Naive thymus-derived CD4-positive, alpha-beta T cell (primary cell): ENCODE data around the gene CLNK. TPM values are rescaled to one million over a fixed set of nuclear protein-coding genes. Genes with fewer than 3 reads are reported as not detected.

ENCODE experiments used
- ATAC-seq: fragments of 150-1000 bp; cut with Tn5 transposase; 2 replicates; pipeline ENCODE4 v1.10.0; 2021; ENCODE audit warnings: mild to moderate bottlenecking, moderate library complexity
- CTCF ChIA-PET: fragments of 350-600 bp; sonication (Branson Sonifier 250); formaldehyde crosslinking; loops from one replicate; lab custom pipeline; 2021; ENCODE audit warnings: antibody characterized with exemption; lab: Charles Lee
- POLR2A ChIA-PET: fragments of 350-600 bp; sonication (Branson Sonifier 250); formaldehyde crosslinking; loops from one replicate; lab custom pipeline; 2021; ENCODE audit warnings: antibody characterized with exemption, inconsistent platforms; lab: Charles Lee
- DNase-seq, 9 donors: peaks; one replicate each; pipeline versions ENCODE4 v3.0.0 to v3.0.0-alpha.2; 2020 to 2022; ENCODE audit warnings: mixed read lengths in 1 of 9
- H3K27ac ChIP-seq: one replicate; pipeline ENCODE4 v1.7.0; 2013; ENCODE audit warnings: mild to moderate bottlenecking, low read depth, low read length, moderate library complexity
- H3K27me3 ChIP-seq, 2 donors: one replicate each; pipeline ENCODE4 v1.7.0; 2013; ENCODE audit warnings: low read length in 2 of 2, mild to moderate bottlenecking in 2 of 2, moderate library complexity in 2 of 2; ENCODE audit not compliant: control insufficient read depth in 2 of 2, insufficient read depth in 2 of 2
- H3K36me3 ChIP-seq, 3 experiments: 1 replicate in 2 of 3; 2 replicates in 1 of 3; pipeline ENCODE4 v1.7.0; 2013; ENCODE audit warnings: low read length in 3 of 3, mild to moderate bottlenecking in 3 of 3, moderate library complexity in 1 of 3; ENCODE audit not compliant: insufficient read depth in 3 of 3, control insufficient read depth in 2 of 3
- H3K4me1 ChIP-seq, 2 donors: one replicate each; pipeline ENCODE4 v1.7.0; 2013; ENCODE audit warnings: low read length in 2 of 2, mild to moderate bottlenecking in 2 of 2, moderate library complexity in 1 of 2; ENCODE audit not compliant: control insufficient read depth in 2 of 2, insufficient read depth in 2 of 2
- H3K4me3 ChIP-seq: 2 replicates; pipeline ENCODE4 v1.7.0; 2013; ENCODE audit warnings: mild to moderate bottlenecking, low read length
- H3K9me3 ChIP-seq, 3 experiments: 1 replicate in 2 of 3; 2 replicates in 1 of 3; pipeline ENCODE4 v1.7.0; 2013; ENCODE audit warnings: low read length in 3 of 3; ENCODE audit not compliant: control insufficient read depth in 2 of 3
- H3K27ac Mint-ChIP-seq, 9 donors: one replicate each; pipeline ENCODE4 v1.8.0; 2020 to 2022; ENCODE audit warnings: mixed read lengths in 9 of 9, mild to moderate bottlenecking in 8 of 9, moderate library complexity in 5 of 9, inconsistent platforms in 2 of 9
- H3K27me3 Mint-ChIP-seq, 5 donors: one replicate each; pipeline ENCODE4 v1.8.0; 2021 to 2022; ENCODE audit warnings: mixed read lengths in 5 of 5, mild to moderate bottlenecking in 1 of 5
- H3K36me3 Mint-ChIP-seq, 5 donors: one replicate each; pipeline ENCODE4 v1.8.0; 2020 to 2022; ENCODE audit warnings: mixed read lengths in 5 of 5, mild to moderate bottlenecking in 3 of 5, inconsistent platforms in 1 of 5
- H3K4me1 Mint-ChIP-seq, 7 donors: one replicate each; pipeline ENCODE4 v1.8.0; 2020 to 2022; ENCODE audit warnings: mixed read lengths in 7 of 7, mild to moderate bottlenecking in 3 of 7, inconsistent platforms in 1 of 7
- H3K4me3 Mint-ChIP-seq, 10 donors: one replicate each; pipeline ENCODE4 v1.8.0; 2020 to 2022; ENCODE audit warnings: mild to moderate bottlenecking in 10 of 10, mixed read lengths in 10 of 10, moderate library complexity in 6 of 10, inconsistent platforms in 2 of 10
- H3K9me3 Mint-ChIP-seq, 11 donors: one replicate each; pipeline ENCODE4 v1.8.0; 2020 to 2022; ENCODE audit warnings: mixed read lengths in 11 of 11, mild to moderate bottlenecking in 4 of 11, inconsistent platforms in 1 of 11, moderate library complexity in 1 of 11
- intact Hi-C, 2 donors: fragments of 100-400 bp; cut with micrococcal nuclease; formaldehyde crosslinking; loops; one replicate each; pipeline ENCODE4 v1.15.1; 2023
- polyA plus RNA-seq, 2 donors: library from polyadenylated mRNA; unstranded; fragments of 300-500 nt; fragmentation: Illumina TruSeq; gene quantifications; one replicate each; pipeline ENCODE4 v1.2.3, GENCODE V29; 2021
- total RNA-seq, 6 experiments: library from RNA in 5 of 6; stranded (reverse) in 5 of 6; gene quantifications; 1 replicate in 5 of 6; 2 replicates in 1 of 6; pipeline ENCODE4 v1.2.3 and lab custom pipeline; 2021 to 2026

Gene CLNK
- total and polyA plus RNA-seq, 7 experiments from 2014 or later: 0.13 to 0.66 (median 0.22) TPM; not detected in 4

DNA sequence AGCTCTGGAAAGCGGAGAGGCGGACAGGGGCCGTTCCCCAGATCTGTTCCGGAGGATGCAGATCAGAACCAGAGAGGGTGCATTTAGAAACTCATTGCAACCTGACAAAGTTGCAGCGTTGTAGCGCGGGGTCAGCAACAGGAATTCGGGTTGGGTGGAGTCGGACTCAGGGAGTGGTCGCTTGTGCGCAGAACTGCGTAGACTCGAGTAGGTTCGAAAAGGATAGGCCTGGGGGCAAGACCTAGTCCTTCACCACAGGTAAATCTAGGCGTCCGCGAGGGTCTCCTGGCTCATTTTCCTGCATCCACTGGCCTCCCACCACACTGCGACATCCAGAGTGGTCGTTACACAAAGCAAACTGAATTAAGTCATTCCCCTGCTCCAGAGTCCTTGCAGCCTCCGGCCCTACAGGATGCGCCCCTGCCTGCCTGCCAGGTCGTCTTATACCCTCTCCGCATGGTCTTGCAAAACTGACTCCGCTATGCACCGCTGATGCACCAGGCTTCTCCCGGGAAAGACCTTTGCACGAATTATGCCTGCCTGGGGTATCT lies 222.6 kb downstream of the CLNK start:
- peak overlapping the region; percentile 61 for H3K4me3 ChIP-seq
- ATAC-seq (no peak), DNase-seq (no peak)
- H3K27me3 Mint-ChIP-seq: peaks cover 21 to 44% (median 37%) of the 10 kb centered on the region in 5 donors
- H3K27ac ChIP-seq: no peak overlapping the region
- no peaks in the 10 kb centered on the region for H3K36me3 ChIP-seq
- intact Hi-C loops: loop anchor here (1.0 to 10.0 kb wide), 7 partner anchors 40 to 443 kb away; partner anchors contain the start of gene WDR1 (in 1 of the 2)
- CTCF ChIA-PET: interaction anchor here (1.0 to 2.4 kb wide), 8 partner anchors 9 to 344 kb away, joined by 3 to 9 read pairs (median 4); no protein-coding TSS in a partner anchor
- peaks cover 4% of the 10 kb centered on the region in 2 donors for H3K4me1 ChIP-seq
- H3K27me3 ChIP-seq: no peaks in the 10 kb centered on the region
- H3K4me1 Mint-ChIP-seq: peaks cover 13 to 34% (median 27%) of the 10 kb centered on the region in 7 donors
- H3K36me3 Mint-ChIP-seq: peaks cover 0 to 8% (median 5%) of the 10 kb centered on the region in 5 donors
- POLR2A ChIA-PET: interaction anchor here (0.9 to 3.4 kb wide), 2 partner anchors 306 to 344 kb away, joined by 3 to 15 read pairs; partner anchors contain the start of gene WDR1
- H3K9me3 ChIP-seq: peaks cover 0 to 6% (median 0%) of the 10 kb centered on the region in 3 experiments
- peak overlapping the region in 2 of 9 donors; percentile 36 to 85 for H3K27ac Mint-ChIP-seq
- peaks cover 0 to 12% (median 5%) of the 10 kb centered on the region in 11 donors for H3K9me3 Mint-ChIP-seq
- peak overlapping the region; percentile 77 to 92 (median 86) for H3K4me3 Mint-ChIP-seq

DNA sequence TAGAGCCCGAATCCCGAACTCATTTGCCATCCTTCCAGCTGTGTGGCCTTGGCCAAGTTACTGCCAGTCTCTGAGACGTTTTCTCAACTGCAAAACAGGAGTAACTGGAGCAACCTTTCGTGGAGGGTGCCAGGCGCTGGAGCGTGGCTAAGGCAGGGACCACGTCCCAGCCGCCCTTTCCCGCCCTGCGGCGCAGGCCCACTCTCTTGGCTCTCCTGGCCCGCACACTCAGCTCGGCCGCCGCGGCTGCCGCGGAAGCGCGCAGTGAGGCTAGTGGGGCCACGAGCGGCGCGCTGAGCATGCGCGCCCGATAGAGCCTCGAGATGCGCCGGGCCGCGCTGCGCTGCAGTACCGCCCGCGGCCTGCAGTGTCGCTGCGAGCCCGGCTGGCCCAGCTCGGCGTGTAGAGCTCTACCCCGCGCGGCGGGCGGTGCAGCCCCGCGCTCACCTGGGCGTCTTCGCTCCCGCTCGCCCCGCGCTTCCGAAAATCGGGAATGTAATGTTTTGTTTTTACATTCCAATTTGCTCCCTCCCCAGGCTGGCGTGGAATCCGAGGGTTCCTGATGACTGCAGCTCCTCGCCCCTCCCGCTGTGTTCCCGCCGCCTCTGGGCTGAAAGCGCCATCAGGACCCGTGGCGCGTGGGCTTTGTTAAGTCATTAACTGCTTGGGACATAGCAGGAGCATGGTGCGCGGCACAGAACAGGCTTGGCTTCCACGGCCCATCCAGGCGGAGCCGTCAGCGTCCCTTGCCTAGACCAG lies 223.3 kb downstream of the CLNK start:
- POLR2A ChIA-PET: interaction anchor here (0.6 to 3.4 kb wide), 4 partner anchors 21 to 344 kb away, joined by 3 to 15 read pairs (median 3); partner anchors contain the start of gene WDR1
- DNase-seq: peak; percentile 52 to 90 (median 80)
- ATAC-seq: peak; percentile 89
- Histone ChIP-seq H3K4me3 (peak overlapping the region; percentile 61), H3K27ac (no peak overlapping the region), H3K4me1 (peaks cover 4 to 6% of the 10 kb centered on the region in 2 donors), H3K36me3 (no peaks in the 10 kb centered on the region), H3K9me3 (peaks cover 0 to 6% (median 0%) of the 10 kb centered on the region in 3 experiments), H3K27me3 (no peaks in the 10 kb centered on the region)
- peak overlapping the region in 4 of 9 donors; percentile 3 to 85 (median 45) for H3K27ac Mint-ChIP-seq
- CTCF ChIA-PET: interaction anchor here (0.6 to 2.4 kb wide), 12 partner anchors 8 to 768 kb away, joined by 3 to 9 read pairs (median 4); no protein-coding TSS in a partner anchor
- peaks cover 0 to 12% (median 5%) of the 10 kb centered on the region in 11 donors for H3K9me3 Mint-ChIP-seq
- peaks cover 14 to 38% (median 30%) of the 10 kb centered on the region in 7 donors for H3K4me1 Mint-ChIP-seq
- H3K4me3 Mint-ChIP-seq: peak overlapping the region; percentile 77 to 92 (median 86)
- intact Hi-C loops: loop anchor here (1.0 to 10.0 kb wide), 7 partner anchors 39 to 442 kb away; partner anchors contain the start of gene WDR1 (in 1 of the 2)
- H3K27me3 Mint-ChIP-seq: peaks cover 21 to 43% (median 34%) of the 10 kb centered on the region in 5 donors
- H3K36me3 Mint-ChIP-seq: peaks cover 0 to 8% (median 5%) of the 10 kb centered on the region in 5 donors

DNA sequence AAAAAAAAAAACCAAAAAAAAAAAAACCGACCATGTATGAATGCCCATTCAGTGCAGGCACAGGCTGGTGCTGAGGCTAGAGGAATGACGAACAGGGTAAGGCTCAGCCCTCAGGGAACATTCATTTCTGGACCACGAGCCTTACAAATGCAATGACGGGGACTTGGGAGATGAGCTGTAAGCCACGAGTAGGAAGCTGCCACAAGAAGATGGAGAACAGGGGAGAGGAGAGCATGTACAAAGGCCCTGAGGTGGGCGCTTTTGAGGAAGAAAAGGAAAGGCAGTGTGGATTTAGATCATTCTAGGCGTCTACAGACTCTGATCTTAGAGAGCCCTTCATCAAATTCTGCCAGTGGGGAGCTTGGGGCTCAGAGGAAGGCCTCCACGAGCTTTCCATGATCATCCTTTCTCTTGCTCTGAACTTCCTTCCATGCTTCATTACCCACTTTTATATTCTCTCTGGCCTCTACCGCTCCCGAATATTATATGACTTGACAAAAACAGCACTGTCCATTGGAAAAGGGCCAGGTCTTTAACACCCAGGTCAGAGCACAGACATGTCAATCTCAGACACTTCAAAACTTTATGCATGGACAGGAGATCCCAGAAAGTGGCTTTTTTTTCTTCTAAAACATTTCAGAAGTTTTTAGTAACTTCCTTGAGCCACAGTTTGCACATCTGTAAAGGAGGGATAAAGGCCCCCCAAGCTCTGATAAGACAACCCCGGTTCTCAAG lies 224.1 kb downstream of the CLNK start:
- no peaks in the 10 kb centered on the region for H3K36me3 ChIP-seq
- DNase-seq (peak in 1 of 9 donors; percentile 25), ATAC-seq (no peak)
- peaks cover 4 to 11% of the 10 kb centered on the region in 2 donors for H3K4me1 ChIP-seq
- H3K27ac Mint-ChIP-seq: peak overlapping the region in 2 of 9 donors; percentile 3 to 45
- peak overlapping the region; percentile 18 to 92 (median 46) for H3K4me3 Mint-ChIP-seq
- POLR2A ChIA-PET: interaction anchor here (0.6 to 3.4 kb wide), 4 partner anchors 20 to 343 kb away, joined by 3 to 15 read pairs (median 4); partner anchors contain the start of gene WDR1
- H3K36me3 Mint-ChIP-seq: peaks cover under 1 to 10% (median 6%) of the 10 kb centered on the region in 5 donors
- intact Hi-C loops: loop anchor here (1.0 to 10.0 kb wide), 7 partner anchors 38 to 441 kb away; partner anchors contain the start of gene WDR1 (in 1 of the 2)
- H3K27me3 Mint-ChIP-seq: peaks cover 21 to 43% (median 32%) of the 10 kb centered on the region in 5 donors
- no peaks in the 10 kb centered on the region for H3K27me3 ChIP-seq
- peak overlapping the region; percentile 61 for H3K4me3 ChIP-seq
- peaks cover 15 to 46% (median 38%) of the 10 kb centered on the region in 7 donors for H3K4me1 Mint-ChIP-seq
- H3K27ac ChIP-seq: no peak overlapping the region
- CTCF ChIA-PET: interaction anchor here (0.6 to 2.4 kb wide), 12 partner anchors 8 to 768 kb away, joined by 3 to 9 read pairs (median 4); no protein-coding TSS in a partner anchor
- peaks cover 0 to 6% (median 0%) of the 10 kb centered on the region in 3 experiments for H3K9me3 ChIP-seq
- peaks cover 0 to 12% (median 6%) of the 10 kb centered on the region in 11 donors for H3K9me3 Mint-ChIP-seq

DNA sequence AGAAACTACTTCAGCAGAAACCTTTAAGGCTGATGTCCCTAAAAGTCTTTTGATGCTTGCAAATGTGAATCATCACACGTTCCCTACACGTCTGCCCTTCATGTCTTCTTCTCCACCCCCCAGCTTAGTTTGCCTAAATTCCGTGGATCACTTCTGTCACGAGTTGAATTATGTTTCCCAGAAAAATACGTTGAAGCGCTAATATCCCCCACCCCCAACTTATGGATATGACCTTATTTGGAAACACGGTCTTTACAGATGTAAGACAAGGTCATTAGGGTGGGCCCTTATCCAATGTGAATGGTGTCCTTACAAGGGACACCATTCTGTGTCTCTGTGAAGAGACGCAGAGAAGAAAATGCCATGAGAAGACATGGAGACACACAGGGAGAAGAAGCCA lies 225.3 kb downstream of the CLNK start:
- Mint-ChIP-seq H3K27ac (peak overlapping the region in 1 of 9 donors; percentile 54), H3K4me1 (peaks cover 17 to 58% (median 48%) of the 10 kb centered on the region in 7 donors), H3K4me3 (peak overlapping the region in 5 of 10 donors; percentile 6 to 92 (median 15)), H3K9me3 (peaks cover 0 to 11% (median 7%) of the 10 kb centered on the region in 11 donors), H3K36me3 (peaks cover 13 to 22% (median 13%) of the 10 kb centered on the region in 5 donors), H3K27me3 (peaks cover 12 to 35% (median 22%) of the 10 kb centered on the region in 5 donors)
- intact Hi-C loops: loop anchor here (5.0 to 10.0 kb wide), 4 partner anchors 362 to 855 kb away; no protein-coding TSS in a partner anchor
- ChIA-PET POLR2A (no interaction called here), CTCF (no interaction called here)
- ATAC-seq (no peak), DNase-seq (no peak)
- H3K4me1 ChIP-seq: peaks cover 4 to 15% of the 10 kb centered on the region in 2 donors
- no peaks in the 10 kb centered on the region for H3K27me3 ChIP-seq
- H3K36me3 ChIP-seq: peaks cover 0 to 10% (median 0%) of the 10 kb centered on the region in 3 experiments
- H3K4me3 ChIP-seq: no peak overlapping the region
- H3K27ac ChIP-seq: no peak overlapping the region
- peaks cover 0 to 6% (median 0%) of the 10 kb centered on the region in 3 experiments for H3K9me3 ChIP-seq

DNA sequence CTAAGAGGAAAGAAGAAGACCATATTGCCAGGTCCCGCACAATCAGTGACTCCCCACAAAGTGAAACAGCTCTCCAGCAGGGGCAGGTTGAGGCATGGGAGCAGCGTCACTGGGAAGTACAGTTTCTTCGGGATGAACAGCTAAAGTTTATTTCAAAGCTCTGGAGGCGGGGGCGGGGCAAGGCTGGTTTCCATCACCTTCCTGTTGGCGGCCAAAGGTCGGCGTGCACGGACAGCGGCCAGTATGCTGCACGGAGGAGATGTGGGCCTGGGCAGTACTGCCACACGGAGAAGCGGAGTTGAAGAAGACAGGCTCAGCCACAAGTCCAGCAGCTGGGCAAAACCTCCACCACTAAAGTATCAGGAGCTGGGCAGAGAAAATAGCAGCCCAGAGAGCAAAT lies 226.4 kb downstream of the CLNK start:
- peaks cover 0 to 17% (median 4%) of the 10 kb centered on the region in 3 experiments for H3K36me3 ChIP-seq
- H3K27me3 Mint-ChIP-seq: peaks cover 7 to 28% (median 17%) of the 10 kb centered on the region in 5 donors
- H3K27ac ChIP-seq: no peak overlapping the region
- peak overlapping the region in 9 of 10 donors; percentile 62 to 81 (median 72) for H3K4me3 Mint-ChIP-seq
- peaks cover 19 to 29% (median 25%) of the 10 kb centered on the region in 5 donors for H3K36me3 Mint-ChIP-seq
- no peak for DNase-seq
- H3K9me3 Mint-ChIP-seq: peaks cover 0 to 11% (median 9%) of the 10 kb centered on the region in 11 donors
- ChIA-PET CTCF (interaction anchor here (0.9 kb wide), 1 partner anchor 45 kb away, joined by 3 read pairs; no protein-coding TSS in a partner anchor), POLR2A (interaction anchor here (1.3 to 2.3 kb wide), 3 partner anchors 13 to 340 kb away, joined by 3 to 24 read pairs (median 5); partner anchors contain the start of gene WDR1)
- H3K4me1 ChIP-seq: peaks cover 4 to 15% of the 10 kb centered on the region in 2 donors
- peak overlapping the region in 6 of 9 donors; percentile 7 to 81 (median 53) for H3K27ac Mint-ChIP-seq
- no peak overlapping the region for H3K4me3 ChIP-seq
- no peak for ATAC-seq
- no peaks in the 10 kb centered on the region for H3K27me3 ChIP-seq
- intact Hi-C loops: loop anchor here (5.0 to 10.0 kb wide), 4 partner anchors 361 to 853 kb away; no protein-coding TSS in a partner anchor
- peaks cover 17 to 62% (median 52%) of the 10 kb centered on the region in 7 donors for H3K4me1 Mint-ChIP-seq
- peaks cover 0 to 6% (median 0%) of the 10 kb centered on the region in 3 experiments for H3K9me3 ChIP-seq
